HTR-8/SVneo (cell line): ENCODE measurements around the gene FBN2.

Experiments
- DNase-seq: peaks from one replicate; pipeline ENCODE4 v3.0.0; 2011; ENCODE audit warnings: low spot score, mixed read lengths; ENCODE audit not compliant: insufficient read length
- FAIRE-seq: peaks from 2 replicates; lab custom pipeline; 2011; peaks lifted over from hg19 to GRCh38; lab: Jason Lieb, UNC

FBN2 gene

DNA sequence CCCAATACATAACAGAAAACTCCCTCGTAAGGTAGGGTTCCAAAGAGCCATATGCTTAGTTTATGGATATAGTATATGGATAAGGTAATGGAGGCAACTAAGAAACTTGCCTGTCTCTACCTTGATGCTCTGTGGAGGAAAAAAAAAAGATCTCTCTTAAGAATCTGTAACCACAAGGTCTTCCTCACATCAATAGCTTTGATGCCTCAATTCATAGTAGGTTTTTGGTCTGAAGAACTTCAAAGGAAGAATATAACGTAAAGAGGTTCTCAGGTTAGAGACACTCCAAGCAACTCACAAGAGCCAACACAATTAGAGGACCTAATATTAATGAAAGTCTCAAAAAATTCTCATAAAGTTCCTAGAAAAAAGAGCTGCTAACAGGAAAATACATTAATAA lies 140.2 kb downstream of the FBN2 start:
- DNase-seq (no peak), FAIRE-seq (no peak)

GRCh38 chr5:128395073-128395472 lies 143.0 kb downstream of the FBN2 start:
- no peak for FAIRE-seq
- DNase-seq, result no peak

DNA sequence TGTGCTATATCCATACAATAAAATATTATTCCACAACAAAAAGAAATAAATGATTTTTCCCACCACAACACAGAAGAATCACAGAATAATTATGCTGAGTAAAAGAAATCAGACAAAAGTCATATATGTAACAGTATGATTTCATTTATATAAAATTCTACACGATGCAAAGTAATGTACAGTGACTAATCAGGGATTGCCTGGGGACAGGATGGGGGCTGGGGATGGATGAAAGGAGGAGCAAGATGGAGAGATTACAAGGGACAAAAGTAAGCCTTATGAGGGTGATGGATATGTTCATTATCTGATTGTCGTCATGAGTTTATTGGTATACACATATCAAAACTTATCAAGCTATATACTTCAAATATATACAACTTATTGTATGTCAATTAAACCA lies 154.0 kb downstream of the FBN2 start:
- FAIRE-seq, result no peak
- no peak for DNase-seq

DNA sequence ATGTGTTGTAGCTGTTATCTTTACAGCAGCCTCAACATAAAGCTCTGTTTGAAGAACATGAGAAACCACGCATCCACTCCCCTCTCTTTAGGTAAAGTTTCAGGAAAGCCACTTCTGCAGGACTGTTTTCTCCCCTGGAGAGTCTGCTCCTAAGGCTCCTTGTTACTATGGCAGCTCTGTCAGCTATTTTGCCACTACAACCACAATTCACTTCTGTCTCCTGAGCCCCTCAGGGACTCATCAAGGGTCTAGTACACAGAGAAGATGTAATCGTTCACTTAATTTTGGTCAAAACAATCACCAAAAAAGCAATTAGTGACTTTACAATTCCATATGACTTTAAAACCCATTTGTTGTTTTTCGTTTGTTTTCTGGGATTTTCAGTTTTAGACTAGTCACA lies 157.7 kb downstream of the FBN2 start:
- FAIRE-seq, result no peak
- DNase-seq, result no peak

DNA sequence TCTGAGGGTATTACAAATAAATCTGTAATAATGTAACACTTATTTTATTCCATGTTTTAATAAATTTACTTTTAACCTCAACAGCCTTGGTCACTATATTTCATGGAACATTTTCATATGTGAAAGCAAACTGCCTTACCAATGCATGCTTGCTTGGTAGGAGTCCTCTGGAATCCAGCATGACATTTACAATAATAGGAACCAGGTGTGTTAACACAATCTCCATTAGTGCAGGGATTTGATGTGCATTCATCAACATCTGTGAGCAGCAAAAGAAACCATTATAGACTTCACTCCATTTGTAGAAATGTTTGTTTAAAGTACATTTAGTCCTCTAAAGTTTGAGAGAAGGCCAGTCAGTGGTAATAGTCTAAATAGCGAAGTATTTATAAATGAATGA lies 159.4 kb downstream of the FBN2 start:
- FAIRE-seq (no peak), DNase-seq (no peak)

DNA sequence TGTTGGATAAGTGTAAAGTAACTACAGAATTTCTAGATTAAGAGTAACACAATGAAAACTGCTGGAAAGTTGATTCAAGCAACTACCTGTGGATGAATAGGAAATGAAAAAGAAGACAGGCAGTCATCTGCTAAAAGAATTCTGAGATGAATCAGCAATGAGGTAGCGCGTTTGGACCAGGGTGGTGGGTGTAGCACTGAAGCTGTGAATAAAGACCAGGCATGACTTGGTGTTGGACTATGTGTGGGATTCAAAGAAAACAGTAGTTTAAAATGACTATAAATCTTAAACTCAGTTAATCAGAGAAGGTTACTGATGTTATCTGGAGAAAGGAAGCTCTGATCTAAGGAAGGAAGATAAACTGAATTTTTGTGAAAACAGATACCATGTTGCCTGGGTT lies 159.8 kb downstream of the FBN2 start:
- no peak for FAIRE-seq
- DNase-seq, result no peak

DNA sequence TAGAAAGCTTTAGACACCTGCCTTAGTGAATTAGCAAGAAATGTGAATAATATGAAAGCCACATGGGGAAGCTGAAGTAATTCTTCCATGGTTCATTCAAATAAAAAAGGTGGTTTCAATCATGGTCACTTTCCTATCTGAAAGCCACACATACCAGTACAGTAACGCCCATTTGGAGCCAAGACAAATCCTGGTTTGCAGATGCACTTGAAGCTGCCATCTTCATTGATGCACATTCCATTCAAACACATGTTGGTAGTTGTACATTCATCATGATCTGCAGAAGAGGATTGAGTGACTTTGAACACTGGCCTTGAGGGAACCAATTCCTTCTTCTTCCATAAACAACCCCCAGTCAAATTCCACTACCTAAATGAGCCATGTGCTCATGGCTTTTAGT lies 161.5 kb downstream of the FBN2 start:
- no peak for FAIRE-seq
- DNase-seq, result no peak

GRCh38 chr5:128366147-128366546 lies 171.9 kb downstream of the FBN2 start:
- DNase-seq (no peak), FAIRE-seq (no peak)

DNA sequence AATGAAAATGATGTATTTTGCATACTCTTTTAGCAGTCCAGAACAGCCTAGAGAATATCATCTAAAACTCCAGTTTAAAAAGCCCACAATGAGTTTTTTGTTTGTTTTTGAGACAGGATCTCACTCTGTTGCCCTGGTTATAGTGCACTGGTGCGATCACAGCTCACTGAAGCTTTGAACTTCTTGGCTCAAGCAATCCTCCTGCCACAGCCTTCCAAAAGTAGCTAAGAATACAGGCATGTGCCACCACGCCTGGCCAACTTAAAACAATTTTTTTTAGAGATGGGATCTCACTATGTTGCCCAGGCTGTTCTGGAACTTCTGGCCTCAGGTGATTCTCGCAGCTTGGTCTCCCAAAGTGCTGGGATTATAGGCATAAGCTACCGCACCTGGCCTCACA lies 175.7 kb downstream of the FBN2 start:
- DNase-seq (no peak), FAIRE-seq (no peak)

DNA sequence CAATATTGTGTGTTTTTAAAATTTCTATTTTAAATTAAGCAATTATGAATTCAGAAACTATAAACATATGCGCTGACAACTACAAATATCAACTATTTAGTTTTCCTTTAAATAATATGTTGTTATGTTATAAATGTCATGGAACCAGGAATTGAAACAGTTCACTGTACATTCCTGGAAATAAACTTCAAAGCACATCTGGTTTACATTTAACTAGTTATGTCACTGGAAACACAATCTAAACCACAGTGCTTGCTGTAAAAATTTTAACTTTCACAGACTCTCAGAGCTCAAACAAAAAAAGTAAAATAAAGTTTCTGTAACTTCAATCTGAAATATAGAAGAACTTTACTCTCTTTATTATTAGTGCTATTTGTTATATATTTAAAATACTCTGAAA lies 179.2 kb downstream of the FBN2 start:
- FAIRE-seq (no peak), DNase-seq (no peak)

DNA sequence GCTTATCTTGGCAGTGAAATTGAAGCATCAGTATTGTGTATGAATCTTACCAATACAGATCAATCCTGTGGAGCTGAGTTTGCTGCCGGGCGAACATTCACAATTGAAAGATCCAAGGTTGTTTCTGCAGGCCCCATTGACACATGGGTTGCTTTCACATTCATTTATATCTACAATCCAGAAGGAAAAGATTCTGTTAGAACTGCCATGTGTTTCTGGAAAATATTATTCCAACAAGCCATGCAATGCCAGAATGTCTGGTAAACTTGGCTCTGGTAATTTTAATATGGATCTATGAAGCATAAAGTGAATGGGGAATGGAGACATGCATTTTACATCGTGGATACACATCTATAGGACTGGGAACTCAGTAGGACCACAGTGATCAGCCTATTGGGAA lies 180.8 kb downstream of the FBN2 start:
- DNase-seq (no peak), FAIRE-seq (no peak)

DNA sequence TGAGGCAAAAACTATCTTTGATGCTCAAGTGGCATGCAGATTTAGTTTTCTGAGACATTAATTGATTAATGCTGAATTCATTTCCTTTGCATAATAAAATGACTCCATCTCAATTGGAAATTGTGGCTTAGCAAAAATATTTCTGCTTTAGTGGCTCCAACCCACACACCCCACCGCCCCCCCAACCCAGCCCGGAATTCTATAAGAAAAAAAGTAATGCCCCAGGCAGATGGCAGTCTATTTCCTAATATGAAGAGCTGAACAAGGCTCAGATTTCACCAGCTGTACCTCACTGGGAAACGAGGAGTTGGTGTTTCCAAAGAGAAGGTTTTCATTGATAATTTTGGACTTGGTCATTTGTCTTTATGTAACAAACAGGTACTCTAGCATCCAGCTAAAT lies 182.1 kb downstream of the FBN2 start:
- FAIRE-seq, result no peak
- peak; percentile 7 for DNase-seq

DNA sequence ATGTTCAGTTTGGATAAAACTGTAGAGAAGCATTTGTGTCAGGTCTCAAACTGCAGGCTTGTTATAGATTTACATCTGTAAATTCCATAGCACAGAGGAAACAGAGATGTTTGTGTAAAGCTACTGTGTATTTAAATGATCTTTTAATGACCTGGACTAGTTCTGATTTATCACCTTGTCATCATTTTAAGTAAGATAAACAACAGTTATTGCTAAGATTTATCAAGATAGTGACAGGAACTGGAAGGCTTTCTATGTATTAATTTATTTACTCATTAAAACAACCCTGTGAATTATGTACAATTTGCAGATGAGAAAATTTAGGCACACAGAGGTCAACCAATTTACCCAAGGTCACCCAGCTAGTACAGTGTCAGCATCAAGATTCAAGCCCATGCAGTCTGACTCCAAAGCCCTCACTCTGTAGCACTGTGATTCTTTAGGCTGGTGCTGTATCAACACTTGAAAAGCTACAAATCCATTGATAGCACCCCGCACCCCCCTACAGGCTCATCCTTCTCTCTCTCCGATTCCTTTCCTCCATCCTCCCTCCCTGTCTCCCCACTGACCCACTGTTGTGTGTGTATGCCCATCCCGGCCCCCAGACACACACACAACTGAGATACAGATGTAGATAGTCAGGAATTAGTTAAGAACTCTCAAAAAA lies 184.5 kb downstream of the FBN2 start:
- DNase-seq (no peak), FAIRE-seq (no peak)

DNA sequence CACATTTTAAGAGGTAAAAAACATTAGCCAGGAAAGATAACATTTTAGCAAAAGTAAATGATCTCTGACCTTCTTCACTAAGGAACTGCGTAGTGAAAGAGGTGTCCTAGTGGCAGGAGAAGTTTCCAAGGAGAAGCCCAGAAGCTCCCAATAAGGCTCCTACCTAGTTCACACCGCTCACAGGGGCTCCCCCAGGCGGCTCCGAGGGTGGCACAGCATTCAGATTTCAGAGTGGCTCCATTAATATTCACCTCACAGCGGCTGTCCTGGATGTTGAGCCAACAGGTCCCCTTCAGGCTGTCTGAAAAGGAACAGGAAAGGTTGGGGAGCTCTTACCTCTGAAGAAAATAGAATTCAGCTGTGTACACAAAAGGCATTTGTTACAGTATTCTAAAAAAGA lies 187.3 kb downstream of the FBN2 start:
- no peak for FAIRE-seq
- no peak for DNase-seq

GRCh38 chr5:128349044-128349858 lies 188.8 kb downstream of the FBN2 start:
- DNase-seq, result no peak
- FAIRE-seq, result no peak

GRCh38 chr5:128346038-128346437 lies 192.0 kb downstream of the FBN2 start:
- DNase-seq (no peak), FAIRE-seq (no peak)

- DNase-seq (no peak), FAIRE-seq (no peak)
These were observed 192.8 kb downstream of the FBN2 start for GRCh38 chr5:128345247-128345646.

DNA sequence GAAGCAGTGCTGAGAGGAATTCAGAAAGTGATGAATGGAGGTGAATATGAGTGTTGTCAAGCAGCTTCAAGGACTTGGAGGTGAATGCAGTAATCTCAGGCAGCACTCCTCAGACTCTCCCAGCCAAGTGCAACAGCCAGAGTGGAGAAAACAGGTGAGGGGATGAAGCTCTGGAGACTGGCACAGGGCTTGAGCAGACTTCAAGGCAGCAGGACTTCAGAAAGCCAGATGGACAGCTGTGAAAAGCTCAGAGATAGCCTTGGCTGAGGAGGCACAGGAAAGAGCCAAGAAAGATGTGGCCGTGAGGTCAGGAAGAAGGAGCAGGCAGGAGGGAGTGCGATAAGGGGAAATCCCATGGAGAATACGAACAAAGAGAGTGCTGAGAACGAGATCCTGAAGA lies 194.9 kb downstream of the FBN2 start:
- DNase-seq, result no peak
- no peak for FAIRE-seq

DNA sequence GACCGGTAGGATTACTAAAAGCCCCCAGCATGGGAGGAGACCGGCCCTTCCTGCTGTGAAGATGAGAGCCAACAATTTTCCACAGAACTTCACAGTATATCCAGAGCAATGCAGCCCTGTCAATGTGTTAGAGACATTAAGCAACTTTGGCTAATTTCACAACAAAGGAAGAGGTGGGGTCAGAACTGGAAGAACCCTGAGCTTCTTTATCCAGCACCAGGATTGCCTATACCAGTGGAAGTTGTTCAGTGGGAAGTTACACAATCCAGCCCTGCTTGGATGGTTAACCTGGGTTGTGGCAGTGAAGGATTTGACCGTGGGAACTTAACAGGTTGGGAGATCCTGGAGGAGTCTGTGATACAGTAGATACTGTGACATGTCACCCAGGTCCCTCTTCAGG lies 197.0 kb downstream of the FBN2 start:
- FAIRE-seq, result no peak
- no peak for DNase-seq

DNA sequence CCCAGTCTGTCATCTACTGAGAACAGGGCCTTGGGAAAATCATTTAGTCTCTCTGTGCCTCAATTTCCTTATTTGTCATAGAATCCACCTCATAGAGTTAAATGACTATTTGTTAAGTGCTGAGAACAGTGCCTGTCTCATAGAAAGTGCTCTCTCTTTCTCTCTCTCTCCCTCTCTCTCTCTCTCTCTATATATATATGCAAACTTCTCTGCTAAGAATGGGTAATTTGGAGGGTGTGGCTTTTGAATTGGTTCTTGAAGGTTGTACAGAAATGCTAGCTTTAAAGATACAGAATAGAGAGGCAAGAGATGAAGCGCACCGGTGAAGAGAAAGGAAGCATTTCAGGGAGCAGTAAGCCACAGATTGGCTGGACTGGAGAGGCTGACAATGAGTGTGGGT lies 197.4 kb downstream of the FBN2 start:
- no peak for FAIRE-seq
- no peak for DNase-seq

- FAIRE-seq (no peak), DNase-seq (no peak)
These were observed 198.5 kb downstream of the FBN2 start for GRCh38 chr5:128339585-128339984.

GRCh38 chr5:128338649-128339048 lies 199.4 kb downstream of the FBN2 start:
- DNase-seq, result no peak
- FAIRE-seq, result no peak
